Ishikawa (cell line): ENCODE data around the gene INCA1.

Experiments used
- CEBPB ChIP-seq: IDR thresholded peaks from 2 replicates; pipeline ENCODE4 v1.6.1; 2012
- CREB1 ChIP-seq: IDR thresholded peaks from 2 replicates; pipeline ENCODE4 v1.6.1; 2012; ENCODE audit warnings: low read depth
- EGR1 ChIP-seq: IDR thresholded peaks from 2 replicates; pipeline ENCODE4 v1.6.1; 2012
- EP300 ChIP-seq: IDR thresholded peaks from 2 replicates; pipeline ENCODE4 v1.6.1; 2012; ENCODE audit warnings: borderline replicate concordance
- FOXM1 ChIP-seq: IDR thresholded peaks from 2 replicates; pipeline ENCODE4 v1.6.1; 2012; ENCODE audit warnings: low read depth, borderline replicate concordance
- MAX ChIP-seq: IDR thresholded peaks from 2 replicates; pipeline ENCODE4 v1.6.1; 2012
- NFIC ChIP-seq: IDR thresholded peaks from 2 replicates; pipeline ENCODE4 v1.6.1; 2012
- RAD21 ChIP-seq: IDR thresholded peaks from 2 replicates; pipeline ENCODE4 v1.6.1; 2012; ENCODE audit warnings: low read depth
- REST ChIP-seq: IDR thresholded peaks from 2 replicates; pipeline ENCODE4 v1.6.1; 2012; ENCODE audit warnings: low read depth, mild to moderate bottlenecking
- TAF1 ChIP-seq: IDR thresholded peaks from 2 replicates; pipeline ENCODE4 v1.6.1; 2012; ENCODE audit warnings: low read depth, mild to moderate bottlenecking
- TCF12 ChIP-seq: IDR thresholded peaks from 2 replicates; pipeline ENCODE4 v1.6.1; 2012; ENCODE audit warnings: low read depth
- TEAD4 ChIP-seq: IDR thresholded peaks from 2 replicates; pipeline ENCODE4 v1.6.1; 2012
- USF1 ChIP-seq: IDR thresholded peaks from 2 replicates; pipeline ENCODE4 v1.6.1; 2012
- YY1 ChIP-seq: IDR thresholded peaks from 2 replicates; pipeline ENCODE4 v1.6.1; 2012; ENCODE audit warnings: low read depth
- ZBTB7A ChIP-seq: IDR thresholded peaks from 2 replicates; pipeline ENCODE4 v1.6.1; 2012; ENCODE audit warnings: low read depth

INCA1 gene

GRCh38 chr17:4986403-4986802 lies 10.9 kb downstream of the INCA1 start:
- no peak for TF ChIP-seq MAX
- TF ChIP-seq REST: no peak

- TF ChIP-seq TCF12: no peak
- TF ChIP-seq CREB1: no peak
- TF ChIP-seq MAX: no peak
- no peak for TF ChIP-seq REST
- TF ChIP-seq TEAD4: no peak
- no peak for TF ChIP-seq CEBPB
- TF ChIP-seq USF1: no peak
- no peak for TF ChIP-seq RAD21
- TF ChIP-seq YY1: no peak
- no peak for TF ChIP-seq EP300
- TF ChIP-seq NFIC: no peak
Observed at GRCh38 chr17:4982305-4982704, 15.0 kb downstream of the INCA1 start.

GRCh38 chr17:4980644-4981216 lies 16.6 kb downstream of the INCA1 start:
- 0 out of 2 replicates have a peak, but pooled peaks have one; percentile 41 for TF ChIP-seq CEBPB
- TF ChIP-seq RAD21: peak; percentile 51
- no peak for TF ChIP-seq ZBTB7A

GRCh38 chr17:4978726-4979125 lies 18.6 kb downstream of the INCA1 start:
- TF ChIP-seq CREB1 (no peak), USF1 (no peak), EGR1 (no peak), RAD21 (no peak), REST (no peak), FOXM1 (no peak), TEAD4 (no peak), EP300 (no peak), NFIC (no peak), TAF1 (no peak), CEBPB (no peak), MAX (no peak), ZBTB7A (no peak)

GRCh38 chr17:4974115-4974670 lies 23.1 kb downstream of the INCA1 start:
- TF ChIP-seq FOXM1 (no peak), YY1 (no peak), NFIC (no peak), USF1 (no peak), RAD21 (no peak), CEBPB (no peak), MAX (no peak), ZBTB7A (no peak), EP300 (no peak), TAF1 (no peak), TCF12 (no peak), REST (no peak), TEAD4 (no peak), CREB1 (no peak), EGR1 (no peak)
